ENCODE results near the gene GRK5.
A peak's percentile ranks its signal among the peaks of the same experiment; 100 is the strongest.

Gene GRK5

GRCh38 chr10:119318411-119319160 is 111.2 kb downstream of the GRK5 start:
- no peak for DNase-seq (ENCODE audit: low read depth)

GRCh38 chr10:119319161-119319919 is 112.0 kb downstream of the GRK5 start:
- DNase-seq (ENCODE audit: low read depth), result no peak

GRCh38 chr10:119319920-119320258 is 112.5 kb downstream of the GRK5 start:
- no peak for DNase-seq (ENCODE audit: low read depth)

GRCh38 chr10:119320981-119321380 is 113.6 kb downstream of the GRK5 start:
- DNase-seq (ENCODE audit: low read depth), result no peak

GRCh38 chr10:119323085-119324016 is 116.0 kb downstream of the GRK5 start:
- DNase-seq (ENCODE audit: low read depth), result no peak

- DNase-seq (ENCODE audit: low read depth), result no peak
These were observed 117.8 kb downstream of the GRK5 start for GRCh38 chr10:119325131-119325530.

GRCh38 chr10:119326167-119326566 is 118.8 kb downstream of the GRK5 start:
- DNase-seq (ENCODE audit: low read depth), result no peak

- DNase-seq (ENCODE audit: low read depth), result no peak
These were observed 119.8 kb downstream of the GRK5 start for GRCh38 chr10:119327096-119327745.

- DNase-seq (ENCODE audit: low read depth), result no peak
These were observed 120.9 kb downstream of the GRK5 start for GRCh38 chr10:119328223-119328622.

GRCh38 chr10:119330342-119330741 is 123.0 kb downstream of the GRK5 start:
- DNase-seq (ENCODE audit: low read depth), result no peak

GRCh38 chr10:119331061-119331460 is 123.7 kb downstream of the GRK5 start:
- no peak for DNase-seq (ENCODE audit: low read depth)

GRCh38 chr10:119333146-119333792 is 125.9 kb downstream of the GRK5 start:
- DNase-seq (ENCODE audit: low read depth), result peak; percentile 79

- no peak for DNase-seq (ENCODE audit: low read depth)
These were observed 128.4 kb downstream of the GRK5 start for GRCh38 chr10:119335671-119336353.

GRCh38 chr10:119336599-119336998 is 129.2 kb downstream of the GRK5 start:
- DNase-seq (ENCODE audit: low read depth), result no peak

- no peak for DNase-seq (ENCODE audit: low read depth)
These were observed 129.9 kb downstream of the GRK5 start for GRCh38 chr10:119337223-119337622.

GRCh38 chr10:119337796-119338432 is 130.5 kb downstream of the GRK5 start:
- peak; percentile 78 for DNase-seq (ENCODE audit: low read depth)

GRCh38 chr10:119339109-119339508 is 131.7 kb downstream of the GRK5 start:
- no peak for DNase-seq (ENCODE audit: low read depth)

GRCh38 chr10:119340893-119341458 is 133.6 kb downstream of the GRK5 start:
- no peak for DNase-seq (ENCODE audit: low read depth)

- DNase-seq (ENCODE audit: low read depth), result peak; percentile 86
These were observed 134.3 kb downstream of the GRK5 start for GRCh38 chr10:119341459-119342301.

Measured in ELR (cell line).